ENCODE measurements around the gene DNAAF8. TPM values are rescaled to one million over a fixed set of nuclear protein-coding genes. Genes with fewer than 3 reads are reported as not detected.

The DNAAF8 gene
- total and polyA plus RNA-seq, 10 donors: 0.17 to 1.2 (median 0.57) TPM; not detected in 3

- peaks cover 0 to 73% (median 48%) of the 10 kb centered on the region in 6 donors for H3K4me1 ChIP-seq
- no peak overlapping the region for H3K4me3 ChIP-seq
- no peaks in the 10 kb centered on the region for H3K27me3 ChIP-seq (replicated peaks in 1 of 7)
- H3K27ac ChIP-seq: no peak overlapping the region
- intact Hi-C loops (cut with DNase I; ENCODE audit: low total_unique reads): no loop called here
- DNase-seq: peak; percentile 70
- TF ChIP-seq CTCF (IDR thresholded peaks at IDR 0.05 in 8 of 11, conservative IDR thresholded peaks at IDR 0.05 in 3 of 11) (no peak), POLR2A (IDR thresholded peaks at IDR 0.05) (no peak), POLR2AphosphoS5 (IDR thresholded peaks at IDR 0.05) (peak in 1 of 3 donors; percentile 39)
- WGBS, 5 donors: 90 to 96% (median 94%) methylated on average over 27 of the region's 27 CpGs
- peaks cover 0 to 90% (median 77%) of the 10 kb centered on the region in 6 donors for H3K36me3 ChIP-seq
- H3K9me3 ChIP-seq: no peaks in the 10 kb centered on the region
Measured at GRCh38 chr16:4686497-4687210, 47.7 kb upstream of the DNAAF8 start.

- Histone ChIP-seq H3K27me3 (replicated peaks in 1 of 7) (no peaks in the 10 kb centered on the region), H3K4me1 (peaks cover 3 to 73% (median 51%) of the 10 kb centered on the region in 6 donors), H3K4me3 (no peak overlapping the region), H3K36me3 (peaks cover 0 to 82% (median 70%) of the 10 kb centered on the region in 6 donors), H3K9me3 (no peaks in the 10 kb centered on the region), H3K27ac (peak overlapping the region in 1 of 8 donors; percentile 94)
- WGBS, 5 donors: 77 to 90% (median 87%) methylated on average over 5 to 8 of the region's 8 CpGs
- intact Hi-C loops (cut with DNase I; ENCODE audit: low total_unique reads): no loop called here
- TF ChIP-seq POLR2AphosphoS5 (IDR thresholded peaks at IDR 0.05) (no peak), CTCF (IDR thresholded peaks at IDR 0.05 in 8 of 11, conservative IDR thresholded peaks at IDR 0.05 in 3 of 11) (no peak), POLR2A (IDR thresholded peaks at IDR 0.05) (no peak)
- DNase-seq: no peak
Measured at GRCh38 chr16:4687416-4687815, 46.9 kb upstream of the DNAAF8 start.

- Histone ChIP-seq H3K27ac (peak overlapping the region in 4 of 8 donors; percentile 17 to 94 (median 36)), H3K4me1 (peaks cover 10 to 73% (median 55%) of the 10 kb centered on the region in 6 donors), H3K36me3 (peaks cover 0 to 76% (median 63%) of the 10 kb centered on the region in 6 donors), H3K9me3 (no peaks in the 10 kb centered on the region), H3K27me3 (replicated peaks in 1 of 7) (no peaks in the 10 kb centered on the region), H3K4me3 (no peak overlapping the region)
- intact Hi-C loops (cut with DNase I; ENCODE audit: low total_unique reads): no loop called here
- TF ChIP-seq POLR2AphosphoS5 (IDR thresholded peaks at IDR 0.05): peak; percentile 24 to 67 (median 58)
- no peak for TF ChIP-seq CTCF (IDR thresholded peaks at IDR 0.05 in 8 of 11, conservative IDR thresholded peaks at IDR 0.05 in 3 of 11)
- 83 to 91% (median 87%) methylated on average over 15 to 39 of the region's 39 CpGs for WGBS, 5 donors
- DNase-seq: peak; percentile 79
Measured at GRCh38 chr16:4687946-4688673, 46.2 kb upstream of the DNAAF8 start.

- Histone ChIP-seq H3K4me1 (peaks cover 10 to 68% (median 53%) of the 10 kb centered on the region in 6 donors), H3K36me3 (peaks cover 0 to 70% (median 58%) of the 10 kb centered on the region in 6 donors), H3K4me3 (no peak overlapping the region), H3K27ac (peak overlapping the region in 5 of 8 donors; percentile 17 to 94 (median 27)), H3K9me3 (no peaks in the 10 kb centered on the region), H3K27me3 (replicated peaks in 1 of 7) (no peaks in the 10 kb centered on the region)
- TF ChIP-seq CTCF (IDR thresholded peaks at IDR 0.05 in 8 of 11, conservative IDR thresholded peaks at IDR 0.05 in 3 of 11) (no peak), POLR2A (IDR thresholded peaks at IDR 0.05) (no peak), POLR2AphosphoS5 (IDR thresholded peaks at IDR 0.05) (no peak)
- 88 to 94% (median 93%) methylated on average over 12 to 22 of the region's 22 CpGs for WGBS, 5 donors
- intact Hi-C loops (cut with DNase I; ENCODE audit: low total_unique reads): no loop called here
- DNase-seq: peak; percentile 80
Measured at GRCh38 chr16:4688674-4689045, 45.7 kb upstream of the DNAAF8 start.

Measured in spleen (tissue), 11 donors.